GM12878 (cell line): ENCODE results near the gene H1-8. TPM values are rescaled to one million over a fixed set of nuclear protein-coding genes. Genes with fewer than 3 reads are reported as not detected.

Source experiments
- ATAC-seq: fragments of 200-7000 bp; cut with Tn5 transposase; 3 replicates; pipeline ENCODE4 v1.9.1; 2020; ENCODE audit warnings: mild to moderate bottlenecking, moderate library complexity
- BruUV-seq: library from RNA; stranded (reverse); fragments of 400-500 nt; replicated peaks from 2 replicates; lab custom pipeline; 2021; lab: Mats Ljungman, UMichigan
- CTCF ChIA-PET: fragments of 300-600 bp; sonication (Branson Sonifier 250); formaldehyde crosslinking; extraction: SDS; loops from one replicate; lab custom pipeline; 2021; ENCODE audit warnings: inconsistent platforms; lab: Yijun Ruan, JAX
- POLR2A ChIA-PET: fragments of 350-600 bp; formaldehyde crosslinking; extraction: SDS; loops from one replicate; lab custom pipeline; 2021; ENCODE audit warnings: inconsistent platforms; lab: Charles Lee
- RAD21 ChIA-PET: fragments of 300-600 bp; sonication (Branson Sonifier 250); formaldehyde crosslinking; loops from one replicate; lab custom pipeline; 2023; ENCODE audit warnings: antibody characterized with exemption; ENCODE audit not compliant: unreplicated experiment; lab: Charles Lee
- SMC1A ChIA-PET: fragments of 300-600 bp; sonication (Branson Sonifier 250); formaldehyde crosslinking; loops from one replicate; lab custom pipeline; 2023; ENCODE audit not compliant: unreplicated experiment, uncharacterized antibody; lab: Charles Lee
- DNase-seq: peaks from one replicate; pipeline ENCODE4 v3.0.0-alpha.2; 2011; ENCODE audit warnings: low read depth, low spot score
- FAIRE-seq: peaks from 3 replicates; lab custom pipeline; 2011; peaks lifted over from hg19 to GRCh38; lab: Jason Lieb, UNC
- H2AFZ ChIP-seq: 2 replicates; pipeline ENCODE4 v1.6.0; 2011; ENCODE audit warnings: low read depth, low read length, control low read depth; ENCODE audit not compliant: control insufficient read depth
- H3K27ac ChIP-seq: 2 replicates; pipeline ENCODE4 v1.5.1; 2011; ENCODE audit warnings: control low read depth; ENCODE audit not compliant: control insufficient read depth, insufficient read depth
- H3K27me3 ChIP-seq, 2 experiments: replicated peaks in 1 of 2; 2 replicates each; pipeline versions ENCODE4 v1.6.0 to v1.6.1; 2011; ENCODE audit warnings: low read length in 1 of 2; ENCODE audit not compliant: control insufficient read depth in 2 of 2, insufficient read depth in 2 of 2
- H3K36me3 ChIP-seq, 2 experiments: 2 replicates each; pipeline ENCODE4 v1.5.1; 2011; ENCODE audit warnings: low read length in 1 of 2; ENCODE audit not compliant: control insufficient read depth in 2 of 2, insufficient read depth in 2 of 2
- H3K4me1 ChIP-seq: 2 replicates; pipeline ENCODE4 v1.6.1; 2011; ENCODE audit warnings: mild to moderate bottlenecking, low read length, moderate library complexity, mixed read lengths; ENCODE audit not compliant: control insufficient read depth, insufficient read depth
- H3K4me2 ChIP-seq: 2 replicates; pipeline ENCODE4 v1.6.0; 2011; ENCODE audit warnings: control low read depth; ENCODE audit not compliant: control insufficient read depth, insufficient read depth
- H3K4me3 ChIP-seq: fragments of 200-600 bp; sonication (generic); 2 replicates; pipeline ENCODE4 v1.5.1; 2016
- H3K79me2 ChIP-seq: 2 replicates; pipeline ENCODE4 v1.6.0; 2011; ENCODE audit warnings: low read length; ENCODE audit not compliant: control insufficient read depth, insufficient read depth
- H3K9ac ChIP-seq: 2 replicates; pipeline ENCODE4 v1.8.0; 2011; ENCODE audit warnings: low read length, control low read depth, mixed read lengths; ENCODE audit not compliant: control insufficient read depth, insufficient read depth
- H3K9me3 ChIP-seq: replicated peaks from 3 replicates; pipeline ENCODE4 v1.5.1; 2011; ENCODE audit warnings: mild to moderate bottlenecking, low read length; ENCODE audit not compliant: control insufficient read depth, insufficient read depth
- H4K20me1 ChIP-seq: 2 replicates; pipeline ENCODE4 v1.6.0; 2011; ENCODE audit not compliant: control insufficient read depth, insufficient read depth
- BMI1 ChIP-seq: fragments of 450-650 bp; IDR thresholded peaks from 2 replicates; pipeline ENCODE4 v1.6.1; 2016; ENCODE audit warnings: mild to moderate bottlenecking, moderate library complexity, borderline replicate concordance
- CBX5 ChIP-seq: sonication (generic); IDR thresholded peaks from 2 replicates; pipeline ENCODE4 v1.6.1; 2016; ENCODE audit warnings: low read depth, moderate library complexity, mild to moderate bottlenecking, inconsistent platforms
- EZH2 ChIP-seq: IDR thresholded peaks from 2 replicates; pipeline ENCODE4 v1.6.1; 2012; ENCODE audit warnings: low read depth, mild to moderate bottlenecking, control low read depth, inconsistent platforms, low read length, borderline replicate concordance; ENCODE audit not compliant: control insufficient read depth
- FOXK2 ChIP-seq: fragments of 450-650 bp; IDR thresholded peaks from 2 replicates; pipeline ENCODE4 v1.6.1; 2017; ENCODE audit warnings: mild to moderate bottlenecking, moderate library complexity
- LARP7 ChIP-seq: fragments of 450-650 bp; IDR thresholded peaks from 2 replicates; pipeline ENCODE4 v1.6.1; 2017; ENCODE audit warnings: mild to moderate bottlenecking
- MYC ChIP-seq: IDR thresholded peaks from 2 replicates; pipeline ENCODE4 v1.6.1; 2011; ENCODE audit warnings: mild to moderate bottlenecking, low read length, moderate library complexity, inconsistent platforms; ENCODE audit not compliant: insufficient read depth, insufficient replicate concordance, insufficient read length, severe bottlenecking
- RB1 ChIP-seq: fragments of 450-650 bp; formaldehyde crosslinking; IDR thresholded peaks from 2 replicates; pipeline ENCODE4 v1.6.1; 2017; ENCODE audit warnings: mild to moderate bottlenecking, borderline replicate concordance
- RBBP5 ChIP-seq: fragments of 200-600 bp; sonication (generic); conservative IDR thresholded peaks from 2 replicates; pipeline ENCODE4 v1.6.1; 2016
- ZNF384 ChIP-seq: IDR thresholded peaks from 2 replicates; pipeline ENCODE4 v1.6.1; 2012; ENCODE audit warnings: low read depth, mild to moderate bottlenecking, low read length, improper control_type of control experiment, borderline replicate concordance
- WGBS: methylation state at CpG from one replicate; pipeline ENCODE4 v1.1.6; 2016; ENCODE audit warnings: low lambda C conversion rate; ENCODE audit not compliant: insufficient replicate concordance, insufficient coverage; ENCODE audit errors: missing lambda C conversion rate; 5-methylcytosine and 5-hydroxymethylcytosine counted together
- in situ Hi-C: fragments of 300-500 bp; cut with MboI; formaldehyde crosslinking; loops from 9 replicates; pipeline ENCODE4 v1.14.3; 2018; ENCODE audit warnings: mixed read lengths
- intact Hi-C: fragments of 100-400 bp; cut with micrococcal nuclease; formaldehyde crosslinking; loops from one replicate; pipeline ENCODE4 v1.14.2; 2022; ENCODE audit not compliant: unreplicated experiment
- polyA plus RNA-seq, 11 experiments: library from polyadenylated mRNA; depleted of rRNA in 4 of 11; unstranded in 6 of 11; stranded (reverse) in 5 of 11; fragments of >200 nt; fragmentation: Nextera tagmentation in 4 of 11; fragmentation: Illumina TruSeq in 1 of 11; extraction: Ambion mirVana in 4 of 11; extraction: Trizol in 1 of 11; gene quantifications; 1 replicate in 1 of 11; 2 replicates in 10 of 11; pipeline versions ENCODE4 v1.2.1 to v1.2.3, GENCODE V29; 2011 to 2016; ENCODE audit warnings: inconsistent platforms in 2 of 11, missing spikeins in 2 of 11, low read depth in 1 of 11
- total RNA-seq, 4 experiments: library from RNA; depleted of rRNA in 3 of 4; stranded (reverse); fragments of >200 nt in 3 of 4; fragmentation: Illumina TruSeq in 1 of 4; extraction: Trizol in 1 of 4; gene quantifications; 2 replicates each; pipeline versions ENCODE4 v1.2.1 to v1.2.3, GENCODE V29; 2013 to 2021
- TF ChIP-seq, protein P1 (sequence below): fragments of 450-650 bp; IDR thresholded peaks from 2 replicates; pipeline ENCODE4 v1.6.1; 2016; ENCODE audit warnings: mild to moderate bottlenecking, moderate library complexity, borderline replicate concordance
- TF ChIP-seq, protein P2 (sequence below): fragments of 450-650 bp; IDR thresholded peaks from 2 replicates; pipeline ENCODE4 v1.6.1; 2017; ENCODE audit warnings: borderline replicate concordance

Gene H1-8
- total and polyA plus RNA-seq, 10 of the 15 experiments (the other 5 are each of a cell fraction or from before 2014, with no cell fraction given), result not detected

DNA sequence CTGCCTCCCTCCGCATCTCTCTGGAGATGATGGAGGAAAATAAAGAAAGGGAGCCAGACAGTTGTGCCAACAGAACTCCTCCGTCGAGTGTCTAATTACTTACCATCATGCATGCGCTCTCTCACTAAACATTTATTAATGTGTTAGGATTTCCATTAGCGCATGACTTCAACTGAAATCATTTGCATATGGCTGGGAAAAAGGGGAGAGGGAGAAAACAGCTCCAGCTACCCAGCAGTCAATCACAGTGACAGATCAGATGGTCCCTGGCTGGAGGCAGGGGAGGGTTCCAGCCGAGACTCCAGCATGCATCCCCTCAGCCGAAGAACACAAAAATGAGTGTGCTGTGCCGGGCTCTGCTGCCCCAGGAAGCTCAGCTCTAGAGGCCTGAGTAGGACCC is 21.4 kb upstream of the H1-8 start:
- ChIA-PET RAD21 (no interaction called here), CTCF (interaction anchor here (0.7 kb wide), 1 partner anchor 10 kb away, joined by 4 read pairs; no protein-coding TSS in a partner anchor), SMC1A (no interaction called here), POLR2A (no interaction called here)
- Histone ChIP-seq H3K27me3 (no peaks in the 10 kb centered on the region), H3K9me3 (no peaks in the 10 kb centered on the region), H3K36me3 (no peaks in the 10 kb centered on the region; a peak in 1 of 4 replicates), H3K27ac (no peak overlapping the region), H2AFZ (no peak overlapping the region), H3K9ac (no peak overlapping the region), H4K20me1 (no peaks in the 10 kb centered on the region), H3K4me1 (peaks cover 12% of the 10 kb centered on the region), H3K4me2 (no peak overlapping the region), H3K79me2 (no peaks in the 10 kb centered on the region), H3K4me3 (no peak overlapping the region)
- BruUV-seq, result no TSS peak
- no peak for ATAC-seq
- FAIRE-seq, result no peak
- 80% methylated on average over 8 of the region's 8 CpGs for WGBS
- intact Hi-C loops (no loop called here), in situ Hi-C loops (no loop called here)
- DNase-seq, result no peak
- TF ChIP-seq CBX5 (no peak), LARP7 (no peak), FOXK2 (no peak), BMI1 (no peak), RB1 (no peak), ZNF384 (no peak), EZH2 (no peak), RBBP5 (no peak), MYC (no peak)
- TF ChIP-seq, protein P1, sequence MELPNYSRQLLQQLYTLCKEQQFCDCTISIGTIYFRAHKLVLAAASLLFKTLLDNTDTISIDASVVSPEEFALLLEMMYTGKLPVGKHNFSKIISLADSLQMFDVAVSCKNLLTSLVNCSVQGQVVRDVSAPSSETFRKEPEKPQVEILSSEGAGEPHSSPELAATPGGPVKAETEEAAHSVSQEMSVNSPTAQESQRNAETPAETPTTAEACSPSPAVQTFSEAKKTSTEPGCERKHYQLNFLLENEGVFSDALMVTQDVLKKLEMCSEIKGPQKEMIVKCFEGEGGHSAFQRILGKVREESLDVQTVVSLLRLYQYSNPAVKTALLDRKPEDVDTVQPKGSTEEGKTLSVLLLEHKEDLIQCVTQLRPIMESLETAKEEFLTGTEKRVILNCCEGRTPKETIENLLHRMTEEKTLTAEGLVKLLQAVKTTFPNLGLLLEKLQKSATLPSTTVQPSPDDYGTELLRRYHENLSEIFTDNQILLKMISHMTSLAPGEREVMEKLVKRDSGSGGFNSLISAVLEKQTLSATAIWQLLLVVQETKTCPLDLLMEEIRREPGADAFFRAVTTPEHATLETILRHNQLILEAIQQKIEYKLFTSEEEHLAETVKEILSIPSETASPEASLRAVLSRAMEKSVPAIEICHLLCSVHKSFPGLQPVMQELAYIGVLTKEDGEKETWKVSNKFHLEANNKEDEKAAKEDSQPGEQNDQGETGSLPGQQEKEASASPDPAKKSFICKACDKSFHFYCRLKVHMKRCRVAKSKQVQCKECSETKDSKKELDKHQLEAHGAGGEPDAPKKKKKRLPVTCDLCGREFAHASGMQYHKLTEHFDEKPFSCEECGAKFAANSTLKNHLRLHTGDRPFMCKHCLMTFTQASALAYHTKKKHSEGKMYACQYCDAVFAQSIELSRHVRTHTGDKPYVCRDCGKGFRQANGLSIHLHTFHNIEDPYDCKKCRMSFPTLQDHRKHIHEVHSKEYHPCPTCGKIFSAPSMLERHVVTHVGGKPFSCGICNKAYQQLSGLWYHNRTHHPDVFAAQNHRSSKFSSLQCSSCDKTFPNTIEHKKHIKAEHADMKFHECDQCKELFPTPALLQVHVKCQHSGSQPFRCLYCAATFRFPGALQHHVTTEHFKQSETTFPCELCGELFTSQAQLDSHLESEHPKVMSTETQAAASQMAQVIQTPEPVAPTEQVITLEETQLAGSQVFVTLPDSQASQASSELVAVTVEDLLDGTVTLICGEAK, result no peak
- TF ChIP-seq, protein P2, sequence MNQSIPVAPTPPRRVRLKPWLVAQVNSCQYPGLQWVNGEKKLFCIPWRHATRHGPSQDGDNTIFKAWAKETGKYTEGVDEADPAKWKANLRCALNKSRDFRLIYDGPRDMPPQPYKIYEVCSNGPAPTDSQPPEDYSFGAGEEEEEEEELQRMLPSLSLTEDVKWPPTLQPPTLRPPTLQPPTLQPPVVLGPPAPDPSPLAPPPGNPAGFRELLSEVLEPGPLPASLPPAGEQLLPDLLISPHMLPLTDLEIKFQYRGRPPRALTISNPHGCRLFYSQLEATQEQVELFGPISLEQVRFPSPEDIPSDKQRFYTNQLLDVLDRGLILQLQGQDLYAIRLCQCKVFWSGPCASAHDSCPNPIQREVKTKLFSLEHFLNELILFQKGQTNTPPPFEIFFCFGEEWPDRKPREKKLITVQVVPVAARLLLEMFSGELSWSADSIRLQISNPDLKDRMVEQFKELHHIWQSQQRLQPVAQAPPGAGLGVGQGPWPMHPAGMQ, result no peak
- TF ChIP-seq, all 136 proteins: peak for 0
